Activated CD4-positive, alpha-beta memory T cell treated with anti-CD3 and anti-CD28 coated beads for 36 hours (primary cell): ENCODE data around the gene NPAS2. TPM values are rescaled to one million over a fixed set of nuclear protein-coding genes. Genes with fewer than 3 reads are reported as not detected.

Source experiments
- CTCF ChIA-PET: fragments of 350-600 bp; sonication (Branson Sonifier 250); formaldehyde crosslinking; loops from one replicate; lab custom pipeline; 2021; ENCODE audit warnings: antibody characterized with exemption, inconsistent platforms; lab: Charles Lee
- POLR2A ChIA-PET: fragments of 350-600 bp; sonication (Branson Sonifier 250); formaldehyde crosslinking; loops from one replicate; lab custom pipeline; 2021; ENCODE audit warnings: antibody characterized with exemption; lab: Charles Lee
- DNase-seq: peaks from one replicate; pipeline ENCODE4 v3.0.0-alpha.2; 2020
- H3K27ac Mint-ChIP-seq: one replicate; pipeline ENCODE4 v1.8.0; 2021; ENCODE audit warnings: mixed read lengths
- H3K27me3 Mint-ChIP-seq: one replicate; pipeline ENCODE4 v1.8.0; 2021; ENCODE audit warnings: mixed read lengths
- H3K36me3 Mint-ChIP-seq: one replicate; pipeline ENCODE4 v1.8.0; 2021; ENCODE audit warnings: mixed read lengths
- H3K4me1 Mint-ChIP-seq: one replicate; pipeline ENCODE4 v1.8.0; 2021; ENCODE audit warnings: low read depth, mixed read lengths
- H3K4me3 Mint-ChIP-seq: one replicate; pipeline ENCODE4 v1.8.0; 2021; ENCODE audit warnings: mild to moderate bottlenecking, mixed read lengths
- H3K9me3 Mint-ChIP-seq: one replicate; pipeline ENCODE4 v1.8.0; 2021; ENCODE audit warnings: mixed read lengths
- intact Hi-C: fragments of 100-400 bp; cut with micrococcal nuclease; formaldehyde crosslinking; loops from one replicate; pipeline ENCODE4 v1.15.1; 2023
- total RNA-seq, 2 experiments: library from RNA; stranded (reverse); gene quantifications; one replicate each; pipeline ENCODE4 v1.2.3, GENCODE V29; 2021

The NPAS2 gene
- total RNA-seq, 2 experiments from 2014 or later, result 1.4 to 2.3 TPM

- CTCF ChIA-PET, result no interaction called here
- H3K4me1 Mint-ChIP-seq, result peaks cover 4% of the 10 kb centered on the region
Observed at GRCh38 chr2:100824842-100825241, 4.9 kb downstream of the NPAS2 start.

GRCh38 chr2:100826494-100826893 lies 6.6 kb downstream of the NPAS2 start:
- ChIA-PET POLR2A (no interaction called here), CTCF (no interaction called here)
- Mint-ChIP-seq H3K4me1 (no peaks in the 10 kb centered on the region), H3K27me3 (peaks cover 36% of the 10 kb centered on the region), H3K9me3 (peaks cover 13% of the 10 kb centered on the region), H3K36me3 (no peaks in the 10 kb centered on the region), H3K4me3 (no peak overlapping the region), H3K27ac (no peak overlapping the region)
- no peak for DNase-seq
- intact Hi-C loops, result no loop called here

More at GRCh38 chr2:100824842-100825241, 4.9 kb downstream of the NPAS2 start:
- intact Hi-C loops, result no loop called here
- H3K27me3 Mint-ChIP-seq, result peaks cover 38% of the 10 kb centered on the region
- POLR2A ChIA-PET, result no interaction called here
- peaks cover 13% of the 10 kb centered on the region for H3K9me3 Mint-ChIP-seq
- no peak for DNase-seq
- H3K36me3 Mint-ChIP-seq, result no peaks in the 10 kb centered on the region
- no peak overlapping the region for H3K27ac Mint-ChIP-seq
- H3K4me3 Mint-ChIP-seq, result no peak overlapping the region

GRCh38 chr2:100831158-100831750 lies 11.3 kb downstream of the NPAS2 start:
- POLR2A ChIA-PET, result no interaction called here
- H3K4me3 Mint-ChIP-seq, result no peak overlapping the region
- peaks cover 15% of the 10 kb centered on the region for H3K27me3 Mint-ChIP-seq
- H3K36me3 Mint-ChIP-seq, result no peaks in the 10 kb centered on the region
- CTCF ChIA-PET, result no interaction called here
- no peak for DNase-seq
- intact Hi-C loops, result no loop called here
- no peak overlapping the region for H3K27ac Mint-ChIP-seq
- H3K9me3 Mint-ChIP-seq, result peaks cover 13% of the 10 kb centered on the region
- H3K4me1 Mint-ChIP-seq, result no peaks in the 10 kb centered on the region

DNA sequence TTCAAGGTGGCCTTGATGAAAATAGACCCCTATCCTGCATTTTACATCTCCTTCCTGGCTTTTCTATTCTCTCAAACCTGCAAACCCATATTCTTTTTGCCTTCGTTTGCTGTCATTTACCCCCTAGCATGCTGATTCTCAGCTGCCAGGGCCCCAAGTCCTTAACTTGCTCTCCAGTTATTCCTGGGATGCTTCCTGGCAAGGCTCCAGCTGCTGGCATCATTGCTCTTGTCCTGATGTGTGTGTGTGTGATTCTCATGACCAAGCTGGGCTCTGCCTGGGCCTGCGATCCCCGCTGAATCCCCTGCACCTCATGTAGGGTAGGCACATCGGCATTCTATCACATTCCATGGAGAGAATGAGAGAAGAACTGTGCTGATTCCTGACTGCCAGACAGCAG lies 11.9 kb downstream of the NPAS2 start:
- ChIA-PET CTCF (no interaction called here), POLR2A (no interaction called here)
- Mint-ChIP-seq H3K36me3 (no peaks in the 10 kb centered on the region), H3K27ac (no peak overlapping the region), H3K4me1 (no peaks in the 10 kb centered on the region), H3K27me3 (peaks cover 15% of the 10 kb centered on the region), H3K9me3 (peaks cover 13% of the 10 kb centered on the region), H3K4me3 (no peak overlapping the region)
- intact Hi-C loops, result no loop called here
- DNase-seq, result no peak

DNA sequence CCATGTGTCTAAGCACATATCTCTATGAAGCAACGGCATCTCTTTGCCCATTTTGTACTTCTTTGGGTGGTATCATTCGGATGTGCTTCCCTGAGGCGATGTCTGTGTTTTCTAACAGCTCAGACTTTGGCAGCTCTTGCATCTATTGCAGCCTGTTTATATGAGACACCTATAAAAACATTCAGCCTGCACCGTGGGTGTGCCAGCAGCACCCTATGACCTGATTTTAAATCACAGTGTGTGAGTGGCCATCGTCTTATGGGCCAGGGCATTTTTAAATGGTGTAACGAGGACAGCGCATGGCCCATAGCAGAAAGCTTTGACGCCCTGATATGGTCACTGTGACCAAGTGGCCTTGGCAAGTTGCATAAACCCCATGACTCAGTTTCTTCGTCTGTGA lies 12.9 kb downstream of the NPAS2 start:
- Mint-ChIP-seq H3K27ac (no peak overlapping the region), H3K9me3 (peaks cover 10% of the 10 kb centered on the region), H3K27me3 (peaks cover 19% of the 10 kb centered on the region), H3K36me3 (no peaks in the 10 kb centered on the region), H3K4me3 (no peak overlapping the region), H3K4me1 (no peaks in the 10 kb centered on the region)
- POLR2A ChIA-PET, result no interaction called here
- DNase-seq, result no peak
- CTCF ChIA-PET, result no interaction called here
- intact Hi-C loops, result no loop called here

- Mint-ChIP-seq H3K4me1 (no peaks in the 10 kb centered on the region), H3K4me3 (no peak overlapping the region), H3K27me3 (peaks cover 19% of the 10 kb centered on the region), H3K36me3 (no peaks in the 10 kb centered on the region), H3K27ac (no peak overlapping the region), H3K9me3 (peaks cover 6% of the 10 kb centered on the region)
- DNase-seq, result no peak
- intact Hi-C loops, result no loop called here
- ChIA-PET POLR2A (no interaction called here), CTCF (no interaction called here)
Observed at GRCh38 chr2:100833331-100833730, 13.4 kb downstream of the NPAS2 start.

DNA sequence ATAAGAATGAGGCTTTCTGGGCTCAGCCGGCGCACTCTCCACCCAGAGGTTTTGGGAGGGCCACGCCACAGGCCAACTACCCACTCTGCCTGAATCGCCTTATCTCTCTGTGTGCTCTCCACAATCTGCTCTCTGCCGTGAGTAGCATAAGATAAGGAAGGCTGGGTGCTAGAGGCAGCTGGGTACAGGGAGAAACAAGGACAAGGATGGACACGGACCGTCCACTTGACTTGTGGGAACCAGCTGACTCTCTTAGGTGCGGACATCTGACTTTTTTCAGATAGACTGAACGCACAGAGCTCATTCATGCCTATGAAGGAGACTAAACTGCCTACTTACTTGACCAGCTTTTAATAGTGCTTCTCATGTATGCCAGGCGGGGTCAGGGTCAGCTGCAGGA lies 14.3 kb downstream of the NPAS2 start:
- CTCF ChIA-PET, result no interaction called here
- H3K36me3 Mint-ChIP-seq, result no peaks in the 10 kb centered on the region
- no peaks in the 10 kb centered on the region for H3K4me1 Mint-ChIP-seq
- no peaks in the 10 kb centered on the region for H3K9me3 Mint-ChIP-seq
- no peak for DNase-seq
- no peak overlapping the region for H3K4me3 Mint-ChIP-seq
- H3K27ac Mint-ChIP-seq, result no peak overlapping the region
- intact Hi-C loops, result no loop called here
- peaks cover 16% of the 10 kb centered on the region for H3K27me3 Mint-ChIP-seq
- POLR2A ChIA-PET, result interaction anchor here (0.6 kb wide), 1 partner anchor 14 kb away, joined by 3 read pairs; no protein-coding TSS in a partner anchor

- POLR2A ChIA-PET, result no interaction called here
- H3K4me1 Mint-ChIP-seq, result no peaks in the 10 kb centered on the region
Observed at GRCh38 chr2:100835006-100835659, 15.2 kb downstream of the NPAS2 start.

GRCh38 chr2:100840519-100840918 lies 20.6 kb downstream of the NPAS2 start:
- Mint-ChIP-seq H3K4me3 (no peak overlapping the region), H3K27ac (no peak overlapping the region), H3K9me3 (no peaks in the 10 kb centered on the region), H3K27me3 (peaks cover 4% of the 10 kb centered on the region), H3K36me3 (no peaks in the 10 kb centered on the region), H3K4me1 (no peaks in the 10 kb centered on the region)
- POLR2A ChIA-PET, result no interaction called here
- CTCF ChIA-PET, result no interaction called here
- DNase-seq, result no peak
- intact Hi-C loops, result no loop called here

More at GRCh38 chr2:100835006-100835659, 15.2 kb downstream of the NPAS2 start:
- Mint-ChIP-seq H3K4me3 (no peak overlapping the region), H3K36me3 (no peaks in the 10 kb centered on the region), H3K27me3 (peaks cover 10% of the 10 kb centered on the region), H3K27ac (no peak overlapping the region), H3K9me3 (no peaks in the 10 kb centered on the region)
- intact Hi-C loops, result no loop called here
- DNase-seq, result no peak
- CTCF ChIA-PET, result no interaction called here

DNA sequence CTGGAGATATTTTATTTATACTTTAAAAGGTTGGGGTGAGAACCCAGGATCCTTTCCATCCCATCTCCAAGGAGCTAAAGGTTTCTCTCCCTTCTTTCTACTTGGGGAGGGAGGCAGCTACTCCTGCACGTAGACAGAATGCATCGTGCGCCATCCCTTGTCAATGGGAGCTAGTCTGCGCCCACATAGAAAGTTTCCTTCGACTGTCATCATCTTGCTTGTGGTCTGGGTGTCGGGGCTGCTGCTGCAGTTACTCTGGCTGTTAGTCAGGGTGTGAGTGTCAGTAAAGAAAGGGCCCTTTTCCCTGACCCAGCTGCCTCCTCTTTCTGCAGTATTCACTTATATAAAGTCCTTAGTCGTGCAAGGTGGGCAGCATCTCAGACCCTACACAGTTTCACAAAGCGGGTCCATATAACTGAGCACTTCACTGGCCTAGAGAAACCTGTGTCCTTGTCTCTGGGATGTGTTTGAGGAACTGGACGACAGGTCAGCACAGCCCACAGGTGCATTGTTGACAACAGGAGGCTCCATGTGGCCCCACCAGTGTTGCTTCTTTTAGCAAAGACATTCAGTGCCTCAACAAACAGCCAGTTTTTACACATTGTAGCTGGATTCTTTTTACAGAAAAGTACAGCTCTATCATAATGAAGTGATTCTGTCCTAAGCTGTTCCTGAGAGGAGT lies 22.4 kb downstream of the NPAS2 start:
- peaks cover 4% of the 10 kb centered on the region for H3K27me3 Mint-ChIP-seq
- no peaks in the 10 kb centered on the region for H3K9me3 Mint-ChIP-seq
- no peak for DNase-seq
- H3K4me1 Mint-ChIP-seq, result no peaks in the 10 kb centered on the region
- intact Hi-C loops, result no loop called here
- no peak overlapping the region for H3K27ac Mint-ChIP-seq
- ChIA-PET POLR2A (no interaction called here), CTCF (no interaction called here)
- no peaks in the 10 kb centered on the region for H3K36me3 Mint-ChIP-seq
- H3K4me3 Mint-ChIP-seq, result no peak overlapping the region

DNA sequence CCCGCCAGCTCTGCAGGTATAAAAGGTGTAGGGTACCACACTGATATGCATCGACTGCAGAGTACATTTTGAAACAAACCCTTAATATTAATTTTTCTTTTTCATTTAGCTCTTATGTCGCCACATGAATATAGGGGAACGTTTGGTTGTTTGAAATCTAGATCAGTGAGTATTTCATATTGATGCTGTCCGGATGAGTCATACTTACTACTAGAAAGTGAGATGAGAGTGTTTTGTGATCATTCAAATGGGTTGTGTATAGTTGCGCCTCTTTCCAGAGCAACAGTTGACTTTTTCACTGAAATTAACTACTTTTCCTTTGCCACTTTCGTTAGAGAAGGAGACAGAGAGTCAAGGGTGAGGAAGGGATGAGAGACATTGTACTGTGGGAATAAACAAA lies 24.6 kb downstream of the NPAS2 start:
- ChIA-PET CTCF (no interaction called here), POLR2A (no interaction called here)
- H3K4me3 Mint-ChIP-seq, result no peak overlapping the region
- no peaks in the 10 kb centered on the region for H3K4me1 Mint-ChIP-seq
- intact Hi-C loops, result no loop called here
- H3K27ac Mint-ChIP-seq, result no peak overlapping the region
- no peaks in the 10 kb centered on the region for H3K9me3 Mint-ChIP-seq
- H3K36me3 Mint-ChIP-seq, result no peaks in the 10 kb centered on the region
- DNase-seq, result no peak
- H3K27me3 Mint-ChIP-seq, result peaks cover 5% of the 10 kb centered on the region

DNA sequence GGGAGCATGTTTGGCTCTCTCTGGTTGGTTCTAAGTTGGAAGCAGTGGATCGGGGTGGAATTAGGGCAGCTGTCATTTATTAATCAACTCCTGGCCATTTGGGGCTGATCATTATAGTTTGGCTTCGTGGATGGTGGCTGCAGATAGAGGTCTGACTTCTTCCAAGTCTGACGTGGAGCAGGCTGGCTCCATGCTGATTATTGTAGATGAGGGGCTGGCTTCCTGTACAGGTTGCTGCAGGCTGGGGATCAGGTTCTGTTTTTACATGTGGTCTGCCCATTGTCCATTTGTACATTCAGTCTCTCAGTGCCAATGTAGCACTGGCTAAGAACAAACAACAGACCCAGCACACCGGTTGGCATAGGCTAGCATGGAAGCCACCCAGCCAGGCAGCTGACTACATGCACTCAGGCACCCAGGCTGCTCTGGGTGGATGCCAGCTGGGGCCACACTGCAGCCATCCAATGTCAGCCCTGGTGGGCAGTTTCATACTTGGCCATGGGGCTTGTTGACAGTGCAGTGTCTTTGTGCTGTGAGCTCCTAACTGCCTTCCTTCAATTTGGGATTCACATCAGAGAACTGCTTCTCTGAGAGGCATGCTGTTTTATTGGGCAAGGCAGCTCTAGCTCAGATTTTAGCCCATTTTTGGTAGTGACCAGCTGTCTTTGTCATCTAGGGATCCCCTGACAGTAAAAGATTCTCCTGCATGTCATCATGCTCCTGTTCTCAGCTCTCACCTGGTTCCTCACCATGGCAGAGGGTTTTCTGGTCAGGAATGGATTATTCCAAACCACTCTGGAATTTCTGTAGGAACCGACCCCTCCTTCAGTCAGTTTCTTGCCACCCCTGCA lies 25.4 kb downstream of the NPAS2 start:
- Mint-ChIP-seq H3K27ac (no peak overlapping the region), H3K36me3 (no peaks in the 10 kb centered on the region), H3K4me3 (no peak overlapping the region), H3K9me3 (no peaks in the 10 kb centered on the region), H3K4me1 (no peaks in the 10 kb centered on the region), H3K27me3 (peaks cover 5% of the 10 kb centered on the region)
- ChIA-PET POLR2A (no interaction called here), CTCF (no interaction called here)
- DNase-seq, result no peak
- intact Hi-C loops, result no loop called here
